Putamen (tissue), 1 donor: ENCODE results near the gene TPP1.

Source experiments
- DNase-seq: peaks from one replicate; pipeline ENCODE4 v3.0.0-alpha.2; 2016; ENCODE audit warnings: low spot score

TPP1 gene

GRCh38 chr11:6646918-6647679, 27.9 kb upstream of the TPP1 start:
- no peak for DNase-seq

- DNase-seq: no peak
Measured at GRCh38 chr11:6646576-6646917, 27.3 kb upstream of the TPP1 start.

- no peak for DNase-seq
Measured at GRCh38 chr11:6646071-6646470, 26.8 kb upstream of the TPP1 start.

- DNase-seq: no peak
Measured at GRCh38 chr11:6642957-6643356, 23.7 kb upstream of the TPP1 start.

- DNase-seq: peak; percentile 70
Measured at GRCh38 chr11:6640985-6641701, 21.9 kb upstream of the TPP1 start.

GRCh38 chr11:6640036-6640984, 21.1 kb upstream of the TPP1 start:
- DNase-seq: no peak

- no peak for DNase-seq
Measured at GRCh38 chr11:6638429-6638828, 19.2 kb upstream of the TPP1 start.

- DNase-seq: no peak
Measured at GRCh38 chr11:6637871-6638270, 18.6 kb upstream of the TPP1 start.

- no peak for DNase-seq
Measured at GRCh38 chr11:6636480-6636879, 17.3 kb upstream of the TPP1 start.

GRCh38 chr11:6635082-6635932, 16.1 kb upstream of the TPP1 start:
- DNase-seq: peak; percentile 54

- no peak for DNase-seq
Measured at GRCh38 chr11:6634534-6634933, 15.3 kb upstream of the TPP1 start.

- no peak for DNase-seq
Measured at GRCh38 chr11:6633422-6634408, 14.5 kb upstream of the TPP1 start.

- no peak for DNase-seq
Measured at GRCh38 chr11:6632116-6633073, 13.2 kb upstream of the TPP1 start.

- DNase-seq: no peak
Measured at GRCh38 chr11:6631361-6631890, 12.2 kb upstream of the TPP1 start.

- no peak for DNase-seq
Measured at GRCh38 chr11:6630632-6631291, 11.5 kb upstream of the TPP1 start.

- no peak for DNase-seq
Measured at GRCh38 chr11:6629892-6630631, 10.8 kb upstream of the TPP1 start.

GRCh38 chr11:6629573-6629891, 10.3 kb upstream of the TPP1 start:
- DNase-seq: no peak

GRCh38 chr11:6628526-6628925, 9.3 kb upstream of the TPP1 start:
- no peak for DNase-seq
